ENCODE results near the gene TOR4A. TPM values are rescaled to one million over a fixed set of nuclear protein-coding genes. Genes with fewer than 3 reads are reported as not detected.

TOR4A gene
- total RNA-seq, 1 donor from 2014 or later = 38.3 TPM

GRCh38 chr9:137330689-137331088 lies 53.2 kb downstream of the TOR4A start:
- Histone ChIP-seq H3K4me1 (no peaks in the 10 kb centered on the region), H3K27me3 (no peaks in the 10 kb centered on the region), H3K9me3 (no peaks in the 10 kb centered on the region), H3K27ac (no peak overlapping the region), H3K36me3 (no peaks in the 10 kb centered on the region), H3K4me3 (no peak overlapping the region)
- DNase-seq (ENCODE audit: low spot score in 2 of 2) = no peak
- intact Hi-C loops (cut with DNase I) = no loop called here
- TF ChIP-seq CTCF (IDR thresholded peaks at IDR 0.05) = no peak

GRCh38 chr9:137331929-137332328 lies 54.4 kb downstream of the TOR4A start:
- intact Hi-C loops (cut with DNase I) = no loop called here
- TF ChIP-seq CTCF (IDR thresholded peaks at IDR 0.05) = no peak

More at GRCh38 chr9:137331929-137332328, 54.4 kb downstream of the TOR4A start:
- no peaks in the 10 kb centered on the region for H3K4me1 ChIP-seq
- H3K36me3 ChIP-seq = no peaks in the 10 kb centered on the region
- no peaks in the 10 kb centered on the region for H3K27me3 ChIP-seq
- DNase-seq (ENCODE audit: low spot score in 2 of 2) = no peak
- peaks cover 0 to 9% of the 10 kb centered on the region in 2 donors for H3K9me3 ChIP-seq
- no peak overlapping the region for H3K27ac ChIP-seq
- no peak overlapping the region for H3K4me3 ChIP-seq

Other genes with a start within 250 kb of the TOR4A start
- gene ABCA2, start 249.5 kb upstream of the TOR4A start, total RNA-seq = 102 TPM
- gene FUT7, start 245.6 kb upstream of the TOR4A start, total RNA-seq = not detected
- gene NPDC1, start 231.5 kb upstream of the TOR4A start, total RNA-seq = 579 TPM
- gene ENTPD2, start 223.7 kb upstream of the TOR4A start, total RNA-seq = not detected
- gene SAPCD2, start 207.2 kb upstream of the TOR4A start, total RNA-seq = 8.7 TPM
- 17.1 TPM for gene UAP1L1, start 200.2 kb upstream of the TOR4A start, total RNA-seq
- gene MAN1B1, start 190.7 kb upstream of the TOR4A start, total RNA-seq = 85.3 TPM
- 176 TPM for gene DPP7, start 163.0 kb upstream of the TOR4A start, total RNA-seq
- not detected for gene GRIN1, start 138.6 kb upstream of the TOR4A start, total RNA-seq
- not detected for gene LRRC26, start 107.7 kb upstream of the TOR4A start, total RNA-seq
- gene TMEM210, start 105.7 kb upstream of the TOR4A start, total RNA-seq = not detected
- gene ANAPC2, start 89.2 kb upstream of the TOR4A start, total RNA-seq = 24.1 TPM
- 123 TPM for gene SSNA1, start 89.0 kb upstream of the TOR4A start, total RNA-seq
- 2.8 TPM for gene TPRN, start 77.0 kb upstream of the TOR4A start, total RNA-seq
- gene TMEM203, start 72.1 kb upstream of the TOR4A start, total RNA-seq = 24.3 TPM
- 27.0 TPM for gene NDOR1, start 72.0 kb upstream of the TOR4A start, total RNA-seq
- gene RNF208, start 55.5 kb upstream of the TOR4A start, total RNA-seq = 6.7 TPM
- not detected for gene CYSRT1, start 52.6 kb upstream of the TOR4A start, total RNA-seq
- gene RNF224, start 50.2 kb upstream of the TOR4A start, total RNA-seq = not detected
- gene SLC34A3, start 46.8 kb upstream of the TOR4A start, total RNA-seq = not detected
- 403 TPM for gene TUBB4B, start 36.4 kb upstream of the TOR4A start, total RNA-seq
- gene STPG3, start 26.4 kb upstream of the TOR4A start, total RNA-seq = not detected
- gene NELFB, start 22.4 kb upstream of the TOR4A start, total RNA-seq = 71.7 TPM
- 51.7 TPM for gene NRARP, start 24.5 kb downstream of the TOR4A start, total RNA-seq
- gene EXD3, start 145.4 kb downstream of the TOR4A start, total RNA-seq = 16.7 TPM
- 6.9 TPM for gene NOXA1, start 145.7 kb downstream of the TOR4A start, total RNA-seq
- not detected for gene ENTPD8, start 163.6 kb downstream of the TOR4A start, total RNA-seq
- gene NSMF, start 181.6 kb downstream of the TOR4A start, total RNA-seq = 231 TPM

All from ascending aorta (tissue), 2 donors.